Natural killer cell (primary cell): Measurements from ENCODE around the gene C10orf67. TPM values are rescaled to one million over a fixed set of nuclear protein-coding genes. Genes with fewer than 3 reads are reported as not detected.

Experiments used
- ATAC-seq, 3 donors: fragments of 150-1000 bp in 2 of 3; fragments of 200-7000 bp in 1 of 3; cut with Tn5 transposase; 1 replicate in 1 of 3; 2 replicates in 2 of 3; pipeline ENCODE4 v1.10.0; 2021; ENCODE audit warnings: mild to moderate bottlenecking in 2 of 3, moderate library complexity in 2 of 3
- DNase-seq, 2 donors: peaks; one replicate each; pipeline versions ENCODE4 v3.0.0 to v3.0.0-alpha.2; 2013 to 2021; ENCODE audit warnings: mixed read lengths in 1 of 2
- H3K27ac ChIP-seq: one replicate; pipeline ENCODE4 v1.5.1; 2013; ENCODE audit warnings: mild to moderate bottlenecking, low read length
- H3K27me3 ChIP-seq: one replicate; pipeline ENCODE4 v1.6.1; 2013; ENCODE audit warnings: low read length; ENCODE audit not compliant: control insufficient read depth, insufficient read depth
- H3K36me3 ChIP-seq: one replicate; pipeline ENCODE4 v1.6.1; 2013; ENCODE audit warnings: low read length; ENCODE audit not compliant: control insufficient read depth, insufficient read depth
- H3K4me1 ChIP-seq: one replicate; pipeline ENCODE4 v1.6.1; 2013; ENCODE audit warnings: low read length; ENCODE audit not compliant: control insufficient read depth, insufficient read depth
- H3K4me3 ChIP-seq: one replicate; pipeline ENCODE4 v1.5.1; 2013; ENCODE audit warnings: low read length
- H3K9me3 ChIP-seq: one replicate; pipeline ENCODE4 v1.6.1; 2013; ENCODE audit warnings: low read length; ENCODE audit not compliant: control insufficient read depth, insufficient read depth
- H3K27ac Mint-ChIP-seq, 2 donors: one replicate each; pipeline ENCODE4 v1.8.0; 2022; ENCODE audit warnings: mild to moderate bottlenecking in 2 of 2, mixed read lengths in 2 of 2, moderate library complexity in 1 of 2
- H3K27me3 Mint-ChIP-seq, 2 donors: one replicate each; pipeline ENCODE4 v1.8.0; 2022; ENCODE audit warnings: low read depth in 2 of 2, mixed read lengths in 2 of 2
- H3K36me3 Mint-ChIP-seq: one replicate; pipeline ENCODE4 v1.8.0; 2022; ENCODE audit warnings: mixed read lengths
- H3K4me1 Mint-ChIP-seq, 2 donors: one replicate each; pipeline ENCODE4 v1.8.0; 2022; ENCODE audit warnings: mixed read lengths in 2 of 2
- H3K4me3 Mint-ChIP-seq: one replicate; pipeline ENCODE4 v1.8.0; 2022; ENCODE audit warnings: mild to moderate bottlenecking, moderate library complexity, mixed read lengths
- H3K9me3 Mint-ChIP-seq, 2 donors: one replicate each; pipeline ENCODE4 v1.8.0; 2022; ENCODE audit warnings: mixed read lengths in 2 of 2
- WGBS: methylation state at CpG from one replicate; pipeline ENCODE4 v1.1.7; 2013; ENCODE audit warnings: missing lambda C conversion rate; ENCODE audit not compliant: insufficient coverage; 5-methylcytosine and 5-hydroxymethylcytosine counted together
- intact Hi-C: fragments of 100-400 bp; cut with micrococcal nuclease; formaldehyde crosslinking; loops from one replicate; pipeline ENCODE4 v1.14.2; 2022
- total RNA-seq, 4 donors: library from RNA; stranded (reverse); fragments of 120-200 nt in 1 of 4; gene quantifications; one replicate each; pipeline versions ENCODE4 v1.2.3 to v1.2.4, GENCODE V29; 2013 to 2022
- TF ChIP-seq, protein P1 (sequence below): fragments of 200-600 bp; IDR thresholded peaks from one replicate; pipeline ENCODE4 v1.8.0; 2022; ENCODE audit warnings: antibody characterized with exemption

C10orf67 gene
- total RNA-seq, 3 donors from 2014 or later (not counting 1 experiment from before 2014, with no cell fraction given): not detected

DNA sequence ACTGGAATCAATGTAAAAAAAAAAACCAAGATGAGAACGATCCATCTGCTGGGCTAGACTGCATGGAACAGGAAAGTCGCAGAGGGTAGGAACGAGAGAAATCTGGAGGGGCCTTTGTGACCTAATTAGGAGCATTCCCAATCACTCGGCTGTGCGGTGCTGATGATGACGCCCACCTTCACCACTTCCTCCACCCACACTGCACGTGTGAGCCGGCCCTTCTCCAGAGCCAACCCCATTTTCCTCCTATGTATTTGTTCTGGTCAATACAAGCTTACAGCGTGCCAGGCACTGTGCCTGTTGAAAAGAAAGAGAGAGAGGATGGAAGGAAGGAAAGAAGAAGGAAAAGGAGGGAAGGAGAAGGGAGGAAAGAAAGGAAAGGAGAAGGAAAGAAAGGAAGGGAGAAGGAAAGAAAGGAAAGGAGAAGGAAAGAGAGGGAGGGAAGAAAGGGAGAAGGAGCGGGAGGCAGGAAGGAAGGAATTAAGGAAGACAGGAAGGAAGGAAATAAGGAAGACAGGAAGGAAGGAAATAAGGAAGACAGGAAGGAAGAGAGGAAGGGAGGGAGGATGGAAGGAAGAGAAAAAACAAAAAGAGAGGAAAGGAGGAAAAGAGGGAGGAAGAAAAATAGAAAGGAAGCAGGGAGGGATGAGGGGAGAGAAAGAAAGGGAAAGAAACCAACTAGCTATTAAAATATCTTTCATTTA is 188.0 kb downstream of the C10orf67 start:
- no peaks in the 10 kb centered on the region for H3K9me3 ChIP-seq
- DNase-seq (no peak), ATAC-seq (no peak)
- H3K4me1 ChIP-seq: no peaks in the 10 kb centered on the region
- no peak overlapping the region for H3K27ac ChIP-seq
- Mint-ChIP-seq H3K9me3 (no peaks in the 10 kb centered on the region), H3K4me1 (no peaks in the 10 kb centered on the region), H3K4me3 (no peak overlapping the region), H3K36me3 (no peaks in the 10 kb centered on the region), H3K27me3 (peaks cover 19 to 37% of the 10 kb centered on the region in 2 donors), H3K27ac (no peak overlapping the region)
- no peaks in the 10 kb centered on the region for H3K36me3 ChIP-seq
- no peak overlapping the region for H3K4me3 ChIP-seq
- H3K27me3 ChIP-seq: peaks cover 4% of the 10 kb centered on the region
- intact Hi-C loops: loop anchor here (5.0 kb wide), 1 partner anchor 1401 kb away; no protein-coding TSS in a partner anchor
- WGBS: 53% methylated on average over 10 of the region's 10 CpGs
- TF ChIP-seq, protein P1, sequence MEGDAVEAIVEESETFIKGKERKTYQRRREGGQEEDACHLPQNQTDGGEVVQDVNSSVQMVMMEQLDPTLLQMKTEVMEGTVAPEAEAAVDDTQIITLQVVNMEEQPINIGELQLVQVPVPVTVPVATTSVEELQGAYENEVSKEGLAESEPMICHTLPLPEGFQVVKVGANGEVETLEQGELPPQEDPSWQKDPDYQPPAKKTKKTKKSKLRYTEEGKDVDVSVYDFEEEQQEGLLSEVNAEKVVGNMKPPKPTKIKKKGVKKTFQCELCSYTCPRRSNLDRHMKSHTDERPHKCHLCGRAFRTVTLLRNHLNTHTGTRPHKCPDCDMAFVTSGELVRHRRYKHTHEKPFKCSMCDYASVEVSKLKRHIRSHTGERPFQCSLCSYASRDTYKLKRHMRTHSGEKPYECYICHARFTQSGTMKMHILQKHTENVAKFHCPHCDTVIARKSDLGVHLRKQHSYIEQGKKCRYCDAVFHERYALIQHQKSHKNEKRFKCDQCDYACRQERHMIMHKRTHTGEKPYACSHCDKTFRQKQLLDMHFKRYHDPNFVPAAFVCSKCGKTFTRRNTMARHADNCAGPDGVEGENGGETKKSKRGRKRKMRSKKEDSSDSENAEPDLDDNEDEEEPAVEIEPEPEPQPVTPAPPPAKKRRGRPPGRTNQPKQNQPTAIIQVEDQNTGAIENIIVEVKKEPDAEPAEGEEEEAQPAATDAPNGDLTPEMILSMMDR: no peak

DNA sequence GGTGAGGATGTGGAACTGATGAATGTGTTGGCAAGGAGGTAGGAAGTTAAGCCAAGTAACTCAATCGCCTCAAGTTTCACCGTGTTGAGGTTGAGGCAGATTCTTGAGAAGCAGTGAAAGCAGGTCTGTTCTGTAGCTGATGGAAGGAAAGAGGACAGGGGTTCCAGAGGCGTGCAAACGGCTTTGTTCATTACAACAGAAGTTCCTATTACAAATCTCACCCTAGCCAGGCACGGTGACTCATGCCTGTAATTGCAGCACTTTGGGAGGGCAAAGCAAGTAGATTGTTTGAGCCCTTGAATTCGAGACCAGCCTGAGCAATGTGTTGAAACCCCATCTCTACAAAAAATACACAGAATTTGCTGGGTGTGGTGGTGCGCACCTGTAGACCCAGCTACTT is 189.4 kb downstream of the C10orf67 start:
- H3K9me3 Mint-ChIP-seq: no peaks in the 10 kb centered on the region
- no peak overlapping the region for H3K27ac ChIP-seq
- H3K27me3 ChIP-seq: peaks cover 4% of the 10 kb centered on the region
- no peak overlapping the region for H3K4me3 Mint-ChIP-seq
- no peak overlapping the region for H3K4me3 ChIP-seq
- DNase-seq: no peak
- 77% methylated on average over 5 of the region's 7 CpGs for WGBS
- H3K27me3 Mint-ChIP-seq: peaks cover 14 to 24% of the 10 kb centered on the region in 2 donors
- H3K4me1 ChIP-seq: no peaks in the 10 kb centered on the region
- no peaks in the 10 kb centered on the region for H3K9me3 ChIP-seq
- no peak for ATAC-seq
- intact Hi-C loops: loop anchor here (5.0 kb wide), 1 partner anchor 1402 kb away; no protein-coding TSS in a partner anchor
- no peaks in the 10 kb centered on the region for H3K4me1 Mint-ChIP-seq
- H3K36me3 Mint-ChIP-seq: no peaks in the 10 kb centered on the region
- TF ChIP-seq, protein P1: no peak
- H3K36me3 ChIP-seq: no peaks in the 10 kb centered on the region
- no peak overlapping the region for H3K27ac Mint-ChIP-seq

Other genes with a start within 250 kb of the C10orf67 start
- 1 to 10 TPM; 3.3 to 5.6 (median 3.8) TPM for gene MSRB2, start 249.2 kb downstream of the C10orf67 start, total RNA-seq
- not detected for gene PTF1A, start 152.5 kb downstream of the C10orf67 start, total RNA-seq
- 10 to 100 TPM; 24.8 to 49.3 (median 45.5) TPM for gene OTUD1, start 94.3 kb upstream of the C10orf67 start, total RNA-seq